GM23338 (cell line): ENCODE results near the gene DYNC2H1. TPM values are rescaled to one million over a fixed set of nuclear protein-coding genes. Genes with fewer than 3 reads are reported as not detected.

ENCODE experiments used
- ATAC-seq: fragments of 200-7000 bp; cut with Tn5 transposase; 3 replicates; pipeline ENCODE4 v1.9.1; 2020
- DNase-seq: peaks from one replicate; pipeline ENCODE4 v3.0.0-alpha.2; 2015; ENCODE audit warnings: low spot score
- H2AFZ ChIP-seq: fragments of 200-600 bp; sonication (generic); 2 replicates; pipeline ENCODE4 v1.8.0; 2016; ENCODE audit warnings: antibody characterized with exemption, mild to moderate bottlenecking, moderate library complexity
- H3F3A ChIP-seq: fragments of 200-600 bp; sonication (generic); replicated peaks from 2 replicates; pipeline ENCODE4 v1.8.0; 2017; ENCODE audit warnings: antibody characterized with exemption, mixed run types, low read depth
- H3K27ac ChIP-seq: fragments of 200-600 bp; sonication (generic); 2 replicates; pipeline ENCODE4 v1.6.1; 2016; ENCODE audit warnings: low read depth
- H3K27me3 ChIP-seq: fragments of 200-600 bp; sonication (generic); 2 replicates; pipeline ENCODE4 v1.8.0; 2016; ENCODE audit warnings: mild to moderate bottlenecking, mixed run types, moderate library complexity; ENCODE audit not compliant: insufficient read depth
- H3K36me3 ChIP-seq: fragments of 200-600 bp; sonication (generic); 2 replicates; pipeline ENCODE4 v1.8.0; 2016; ENCODE audit warnings: mild to moderate bottlenecking; ENCODE audit not compliant: insufficient read depth
- H3K4me1 ChIP-seq: fragments of 200-600 bp; sonication (generic); 2 replicates; pipeline ENCODE4 v1.8.0; 2016; ENCODE audit warnings: mild to moderate bottlenecking, moderate library complexity; ENCODE audit not compliant: insufficient read depth
- H3K4me2 ChIP-seq: fragments of 200-600 bp; sonication (generic); 2 replicates; pipeline ENCODE4 v1.7.1; 2017; ENCODE audit warnings: mixed run types
- H3K4me3 ChIP-seq: fragments of 200-600 bp; sonication (generic); 2 replicates; pipeline ENCODE4 v1.6.1; 2016; ENCODE audit warnings: mixed run types
- H3K79me2 ChIP-seq: fragments of 200-600 bp; sonication (generic); replicated peaks from 2 replicates; pipeline ENCODE4 v1.8.0; 2017; ENCODE audit warnings: mild to moderate bottlenecking; ENCODE audit not compliant: insufficient read depth
- H3K9me2 ChIP-seq: fragments of 200-600 bp; sonication (generic); 2 replicates; pipeline ENCODE4 v1.8.0; 2017; ENCODE audit not compliant: insufficient read depth
- H4K20me1 ChIP-seq: fragments of 200-600 bp; sonication (generic); replicated peaks from 2 replicates; pipeline ENCODE4 v1.8.0; 2017; ENCODE audit warnings: mild to moderate bottlenecking; ENCODE audit not compliant: insufficient read depth
- H3K27ac Mint-ChIP-seq: 2 replicates; pipeline ENCODE4 v1.8.0; 2020; ENCODE audit warnings: inconsistent platforms, mild to moderate bottlenecking, moderate library complexity, mixed read lengths
- H3K27me3 Mint-ChIP-seq: 3 replicates; pipeline ENCODE4 v1.8.0; 2022; ENCODE audit warnings: low read depth, mild to moderate bottlenecking, moderate library complexity, mixed read lengths, inconsistent platforms; ENCODE audit not compliant: insufficient read depth, poor library complexity
- H3K36me3 Mint-ChIP-seq: 3 replicates; pipeline ENCODE4 v1.8.0; 2021; ENCODE audit warnings: low read depth, mild to moderate bottlenecking, inconsistent platforms, moderate library complexity, mixed read lengths
- H3K4me1 Mint-ChIP-seq: 3 replicates; pipeline ENCODE4 v1.8.0; 2020; ENCODE audit warnings: mild to moderate bottlenecking, inconsistent platforms, mixed read lengths
- H3K4me3 Mint-ChIP-seq: 3 replicates; pipeline ENCODE4 v1.8.0; 2021; ENCODE audit warnings: moderate library complexity, mild to moderate bottlenecking, inconsistent platforms, mixed read lengths
- H3K9me3 Mint-ChIP-seq: 3 replicates; pipeline ENCODE4 v1.8.0; 2020; ENCODE audit warnings: moderate library complexity, mild to moderate bottlenecking, inconsistent platforms, mixed read lengths
- CTCF ChIP-seq, 2 experiments: fragments of 200-600 bp in 1 of 2; sonication (generic) in 1 of 2; conservative IDR thresholded peaks; 2 replicates each; pipeline versions ENCODE4 v1.5.1 to v1.6.1; 2016 to 2017; ENCODE audit warnings: antibody characterized with exemption in 2 of 2, low read depth in 2 of 2, mild to moderate bottlenecking in 2 of 2, moderate library complexity in 1 of 2
- ETS1 ChIP-seq: IDR thresholded peaks from 2 replicates; pipeline ENCODE4 v1.6.1; 2016; ENCODE audit warnings: antibody characterized with exemption
- REST ChIP-seq: IDR thresholded peaks from one replicate; pipeline ENCODE4 v1.6.1; 2018; ENCODE audit warnings: antibody characterized with exemption; ENCODE audit not compliant: unreplicated experiment
- polyA plus RNA-seq: library from polyadenylated mRNA; unstranded; fragments of >200 nt; fragmentation: Nextera tagmentation; extraction: Ambion mirVana; gene quantifications from 2 replicates; pipeline ENCODE4 v1.2.1, GENCODE V29; 2016
- total RNA-seq: library from RNA; depleted of rRNA; stranded (reverse); fragments of >200 nt; shearing (Covaris generic); gene quantifications from 2 replicates; pipeline ENCODE4 v1.2.3, GENCODE V29; 2014

The DYNC2H1 gene
- total and polyA plus RNA-seq, 2 experiments from 2014 or later: 19.3 to 22.5 TPM

- Histone ChIP-seq H3K27ac (no peak overlapping the region), H3F3A (no peaks in the 10 kb centered on the region), H2AFZ (no peak overlapping the region), H3K4me3 (no peak overlapping the region), H3K4me2 (peak overlapping the region; percentile 66), H3K4me1 (peaks cover 10% of the 10 kb centered on the region; the same call in 1 of the 2 replicates), H3K27me3 (no peaks in the 10 kb centered on the region), H3K9me2 (no peaks in the 10 kb centered on the region), H3K36me3 (no peaks in the 10 kb centered on the region), H4K20me1 (no peaks in the 10 kb centered on the region), H3K79me2 (no peaks in the 10 kb centered on the region)
- H3K36me3 Mint-ChIP-seq: no peaks in the 10 kb centered on the region
- no peaks in the 10 kb centered on the region for H3K9me3 Mint-ChIP-seq
- H3K4me3 Mint-ChIP-seq: peak overlapping the region; percentile 21; the same call in 1 of the 3 replicates
- DNase-seq (no peak), ATAC-seq (no peak)
- peaks cover 7% of the 10 kb centered on the region; the same call in 2 of the 3 replicates for H3K4me1 Mint-ChIP-seq
- no peak overlapping the region; the same call in 1 of the 2 replicates for H3K27ac Mint-ChIP-seq
- H3K27me3 Mint-ChIP-seq: no peaks in the 10 kb centered on the region
- no peak for TF ChIP-seq REST
- no peak for TF ChIP-seq ETS1
Observed at GRCh38 chr11:103453915-103454709, 344.9 kb downstream of the DYNC2H1 start.

- H3K4me3 Mint-ChIP-seq: no peak overlapping the region
- no peaks in the 10 kb centered on the region for H4K20me1 ChIP-seq
- no peaks in the 10 kb centered on the region for H3K79me2 ChIP-seq
- DNase-seq: no peak
- H3K4me3 ChIP-seq: no peak overlapping the region
- H3K36me3 Mint-ChIP-seq: no peaks in the 10 kb centered on the region; the same call in 2 of the 3 replicates
- no peaks in the 10 kb centered on the region for H3K27me3 Mint-ChIP-seq
- no peak overlapping the region for H2AFZ ChIP-seq
- no peak overlapping the region for H3K4me2 ChIP-seq
- TF ChIP-seq CTCF (conservative IDR thresholded peaks at IDR 0.05; ENCODE audit: low read depth in 2 of 2): no peak
- no peaks in the 10 kb centered on the region for H3K4me1 ChIP-seq
- ATAC-seq: no peak
- no peaks in the 10 kb centered on the region for H3K9me2 ChIP-seq
- no peaks in the 10 kb centered on the region for H3K9me3 Mint-ChIP-seq
- no peaks in the 10 kb centered on the region for H3K4me1 Mint-ChIP-seq
- no peak overlapping the region for H3K27ac Mint-ChIP-seq
- no peaks in the 10 kb centered on the region for H3K36me3 ChIP-seq
- H3F3A ChIP-seq: no peaks in the 10 kb centered on the region
- no peaks in the 10 kb centered on the region for H3K27me3 ChIP-seq
- no peak overlapping the region for H3K27ac ChIP-seq
Observed at GRCh38 chr11:103464420-103464819, 355.2 kb downstream of the DYNC2H1 start.
